Measurements from ENCODE around the gene GRHL1. TPM values are rescaled to one million over a fixed set of nuclear protein-coding genes. Genes with fewer than 3 reads are reported as not detected.
A peak's percentile ranks its signal among the peaks of the same experiment; 100 is the strongest.

Gene GRHL1
- total and polyA plus RNA-seq, 9 of the 15 experiments (the other 6 are each of a cell fraction or from before 2014, with no cell fraction given) = 1.7 to 6.1 (median 4.7) TPM

DNA sequence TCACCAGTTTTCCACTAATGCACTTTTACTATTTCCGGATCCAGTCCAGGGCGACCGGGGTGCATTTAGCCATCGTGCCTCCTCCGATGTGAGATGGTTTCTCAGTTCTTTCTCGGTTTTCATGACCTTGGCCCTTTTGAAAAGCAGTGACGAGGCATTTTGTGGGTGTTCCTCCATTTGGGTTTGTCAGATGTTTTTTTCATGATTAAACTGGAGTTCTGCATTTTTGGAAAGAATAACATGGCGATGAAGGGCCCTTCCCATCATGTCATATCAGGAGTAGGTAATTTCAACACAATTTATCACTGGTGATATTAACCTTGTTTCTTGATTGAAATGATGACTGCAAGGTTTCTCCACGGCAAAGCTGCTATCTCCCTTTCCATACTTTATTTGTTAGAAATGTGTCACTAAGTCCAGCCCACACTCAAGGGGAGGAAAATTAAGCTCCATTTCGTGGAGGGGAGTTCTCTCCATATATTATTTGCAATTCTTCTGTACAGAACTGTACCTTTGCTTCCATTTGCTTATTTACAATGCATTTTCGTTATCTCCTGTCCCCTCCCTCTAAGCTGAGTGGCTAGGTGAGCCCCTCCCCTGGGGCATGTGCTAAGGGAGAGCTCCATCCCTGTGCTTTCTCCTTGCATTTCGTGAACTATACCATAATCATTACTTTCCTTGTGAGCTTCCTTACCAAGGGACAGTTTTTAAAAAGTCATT lies 83.0 kb downstream of the GRHL1 start (continued):
- no peak for TF ChIP-seq NR2C2 (CRISPR knock-in tag; IDR thresholded peaks at IDR 0.05)
- TF ChIP-seq NR2C2 (tag; IDR thresholded peaks at IDR 0.05) = peak; percentile 40; the same call in 1 of the 2 replicates
- TF ChIP-seq LCOR (CRISPR knock-in tag; IDR thresholded peaks at IDR 0.05) = 0 out of 2 replicates have a peak, but pooled peaks have one; percentile 30
- TF ChIP-seq ZFX (CRISPR knock-in tag; IDR thresholded peaks at IDR 0.05) = 0 out of 2 replicates have a peak, but pooled peaks have one; percentile 1
- peak; percentile 77 for TF ChIP-seq DPF2 (IDR thresholded peaks at IDR 0.05)
- no peak for TF ChIP-seq TRIM28 (IDR thresholded peaks at IDR 0.05)
- TF ChIP-seq KDM1A (IDR thresholded peaks at IDR 0.05) = no peak
- peak; percentile 91 for TF ChIP-seq MAFG (tag; conservative IDR thresholded peaks at IDR 0.05)
- TF ChIP-seq, protein P1, sequence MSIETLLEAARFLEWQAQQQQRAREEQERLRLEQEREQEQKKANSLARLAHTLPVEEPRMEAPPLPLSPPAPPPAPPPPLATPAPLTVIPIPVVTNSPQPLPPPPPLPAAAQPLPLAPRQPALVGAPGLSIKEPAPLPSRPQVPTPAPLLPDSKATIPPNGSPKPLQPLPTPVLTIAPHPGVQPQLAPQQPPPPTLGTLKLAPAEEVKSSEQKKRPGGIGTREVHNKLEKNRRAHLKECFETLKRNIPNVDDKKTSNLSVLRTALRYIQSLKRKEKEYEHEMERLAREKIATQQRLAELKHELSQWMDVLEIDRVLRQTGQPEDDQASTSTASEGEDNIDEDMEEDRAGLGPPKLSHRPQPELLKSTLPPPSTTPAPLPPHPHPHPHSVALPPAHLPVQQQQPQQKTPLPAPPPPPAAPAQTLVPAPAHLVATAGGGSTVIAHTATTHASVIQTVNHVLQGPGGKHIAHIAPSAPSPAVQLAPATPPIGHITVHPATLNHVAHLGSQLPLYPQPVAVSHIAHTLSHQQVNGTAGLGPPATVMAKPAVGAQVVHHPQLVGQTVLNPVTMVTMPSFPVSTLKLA (conservative IDR thresholded peaks at IDR 0.05) = peak; percentile 43 to 57
- TF ChIP-seq BHLHE40 (IDR thresholded peaks at IDR 0.05; ENCODE audit: low read length) = 0 out of 2 replicates have a peak, but pooled peaks have one; percentile 15
- 0 out of 2 replicates have a peak, but pooled peaks have one; percentile 18 for TF ChIP-seq NBN (IDR thresholded peaks at IDR 0.05; ENCODE audit: low read depth)
- TF ChIP-seq MYNN (IDR thresholded peaks at IDR 0.05) = no peak
- TF ChIP-seq MYNN (CRISPR knock-in tag; IDR thresholded peaks at IDR 0.05) = no peak
- TF ChIP-seq, protein P2, sequence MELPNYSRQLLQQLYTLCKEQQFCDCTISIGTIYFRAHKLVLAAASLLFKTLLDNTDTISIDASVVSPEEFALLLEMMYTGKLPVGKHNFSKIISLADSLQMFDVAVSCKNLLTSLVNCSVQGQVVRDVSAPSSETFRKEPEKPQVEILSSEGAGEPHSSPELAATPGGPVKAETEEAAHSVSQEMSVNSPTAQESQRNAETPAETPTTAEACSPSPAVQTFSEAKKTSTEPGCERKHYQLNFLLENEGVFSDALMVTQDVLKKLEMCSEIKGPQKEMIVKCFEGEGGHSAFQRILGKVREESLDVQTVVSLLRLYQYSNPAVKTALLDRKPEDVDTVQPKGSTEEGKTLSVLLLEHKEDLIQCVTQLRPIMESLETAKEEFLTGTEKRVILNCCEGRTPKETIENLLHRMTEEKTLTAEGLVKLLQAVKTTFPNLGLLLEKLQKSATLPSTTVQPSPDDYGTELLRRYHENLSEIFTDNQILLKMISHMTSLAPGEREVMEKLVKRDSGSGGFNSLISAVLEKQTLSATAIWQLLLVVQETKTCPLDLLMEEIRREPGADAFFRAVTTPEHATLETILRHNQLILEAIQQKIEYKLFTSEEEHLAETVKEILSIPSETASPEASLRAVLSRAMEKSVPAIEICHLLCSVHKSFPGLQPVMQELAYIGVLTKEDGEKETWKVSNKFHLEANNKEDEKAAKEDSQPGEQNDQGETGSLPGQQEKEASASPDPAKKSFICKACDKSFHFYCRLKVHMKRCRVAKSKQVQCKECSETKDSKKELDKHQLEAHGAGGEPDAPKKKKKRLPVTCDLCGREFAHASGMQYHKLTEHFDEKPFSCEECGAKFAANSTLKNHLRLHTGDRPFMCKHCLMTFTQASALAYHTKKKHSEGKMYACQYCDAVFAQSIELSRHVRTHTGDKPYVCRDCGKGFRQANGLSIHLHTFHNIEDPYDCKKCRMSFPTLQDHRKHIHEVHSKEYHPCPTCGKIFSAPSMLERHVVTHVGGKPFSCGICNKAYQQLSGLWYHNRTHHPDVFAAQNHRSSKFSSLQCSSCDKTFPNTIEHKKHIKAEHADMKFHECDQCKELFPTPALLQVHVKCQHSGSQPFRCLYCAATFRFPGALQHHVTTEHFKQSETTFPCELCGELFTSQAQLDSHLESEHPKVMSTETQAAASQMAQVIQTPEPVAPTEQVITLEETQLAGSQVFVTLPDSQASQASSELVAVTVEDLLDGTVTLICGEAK (IDR thresholded peaks at IDR 0.05) = peak; percentile 20; the same call in 1 of the 2 replicates
- TF ChIP-seq, protein P2 (CRISPR knock-in tag; IDR thresholded peaks at IDR 0.05) = no peak
- TF ChIP-seq L3MBTL2 (IDR thresholded peaks at IDR 0.05) = 0 out of 2 replicates have a peak, but pooled peaks have one; percentile 36

Data from K562 (cell line).